ENCODE measurements around the gene ODAD2.

DNA sequence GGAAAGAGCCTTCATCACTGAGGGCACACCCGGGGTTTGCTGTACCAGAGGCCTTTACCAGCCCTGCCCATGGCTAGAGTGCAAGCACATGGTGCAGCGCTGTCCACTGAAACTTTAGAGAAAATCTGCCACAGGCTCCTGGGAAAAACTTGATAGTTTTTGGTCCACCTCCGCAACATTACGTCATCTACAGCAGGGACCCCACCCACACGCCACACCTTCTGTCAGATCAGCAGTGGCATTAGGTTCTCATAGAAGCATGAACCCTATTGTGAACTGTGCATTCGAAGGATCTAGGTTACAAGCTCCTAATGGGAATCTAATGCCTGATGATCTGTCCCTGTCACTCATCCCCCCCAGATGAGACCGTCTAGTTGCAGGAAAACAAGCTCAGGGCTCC, 2.5 kb upstream of the ODAD2 start:
- TF ChIP-seq EZH2 (IDR thresholded peaks at IDR 0.05), result no peak
- TF ChIP-seq POLR2AphosphoS5 (IDR thresholded peaks at IDR 0.05; ENCODE audit: borderline replicate concordance, low read depth, low read length), result no peak
